T-helper 17 cell (primary cell): ENCODE results near the gene RASSF1. TPM values are rescaled to one million over a fixed set of nuclear protein-coding genes. Genes with fewer than 3 reads are reported as not detected.
A peak's percentile ranks its signal among the peaks of the same experiment; 100 is the strongest.
"Not testable (repeated sequence)": the region's sequence is repeated elsewhere in the genome, so short reads cannot be mapped to it uniquely, and the experiment has no call there.

ENCODE experiments used
- ATAC-seq: fragments of 150-1000 bp; cut with Tn5 transposase; 2 replicates; pipeline ENCODE4 v1.10.0; 2021; ENCODE audit warnings: mild to moderate bottlenecking, moderate library complexity
- DNase-seq, 3 donors: peaks; one replicate each; pipeline versions ENCODE4 v3.0.0 to v3.0.0-alpha.2; 2020 to 2021
- H3K9me3 ChIP-seq: one replicate; pipeline ENCODE4 v1.7.0; 2013; ENCODE audit warnings: low read length, mild to moderate bottlenecking; ENCODE audit not compliant: control insufficient read depth, poor library complexity, severe bottlenecking
- H3K27ac Mint-ChIP-seq: one replicate; pipeline ENCODE4 v1.8.0; 2022; ENCODE audit warnings: mild to moderate bottlenecking, moderate library complexity, mixed read lengths
- H3K27me3 Mint-ChIP-seq: one replicate; pipeline ENCODE4 v1.8.0; 2022; ENCODE audit warnings: mixed read lengths
- H3K36me3 Mint-ChIP-seq: one replicate; pipeline ENCODE4 v1.8.0; 2022; ENCODE audit warnings: low read depth, mixed read lengths
- H3K4me1 Mint-ChIP-seq: one replicate; pipeline ENCODE4 v1.8.0; 2022; ENCODE audit warnings: mild to moderate bottlenecking, mixed read lengths
- H3K4me3 Mint-ChIP-seq: one replicate; pipeline ENCODE4 v1.8.0; 2022; ENCODE audit warnings: mild to moderate bottlenecking, moderate library complexity, mixed read lengths
- total RNA-seq, 4 donors: library from RNA in 2 of 4; stranded (reverse) in 2 of 4; gene quantifications; one replicate each; pipeline ENCODE4 v1.2.3 and lab custom pipeline; 2022 to 2026

The RASSF1 gene
- total RNA-seq, 2 donors from 2014 or later: 83.5 to 105 TPM

DNA sequence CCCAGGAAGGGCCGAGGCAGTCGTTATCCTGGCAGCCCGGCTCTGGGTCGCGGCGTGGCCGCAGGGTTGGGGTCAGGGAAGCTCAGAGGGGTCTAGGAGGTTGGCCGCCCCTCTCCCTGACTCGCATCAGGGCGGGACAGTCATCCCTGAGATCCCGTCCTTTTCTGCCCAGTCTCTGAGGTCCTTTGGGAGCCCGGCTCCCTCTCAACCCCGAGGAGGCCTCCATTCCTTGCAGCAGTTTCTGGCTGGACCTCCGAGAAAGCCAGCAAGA lies 18.6 kb downstream of the RASSF1 start:
- Mint-ChIP-seq H3K4me1 (peaks cover 33% of the 10 kb centered on the region), H3K27ac (no peak overlapping the region), H3K36me3 (no peaks in the 10 kb centered on the region), H3K4me3 (peak overlapping the region; percentile 56), H3K27me3 (no peaks in the 10 kb centered on the region)
- ATAC-seq (no peak), DNase-seq (no peak)
- no peaks in the 10 kb centered on the region for H3K9me3 ChIP-seq

DNA sequence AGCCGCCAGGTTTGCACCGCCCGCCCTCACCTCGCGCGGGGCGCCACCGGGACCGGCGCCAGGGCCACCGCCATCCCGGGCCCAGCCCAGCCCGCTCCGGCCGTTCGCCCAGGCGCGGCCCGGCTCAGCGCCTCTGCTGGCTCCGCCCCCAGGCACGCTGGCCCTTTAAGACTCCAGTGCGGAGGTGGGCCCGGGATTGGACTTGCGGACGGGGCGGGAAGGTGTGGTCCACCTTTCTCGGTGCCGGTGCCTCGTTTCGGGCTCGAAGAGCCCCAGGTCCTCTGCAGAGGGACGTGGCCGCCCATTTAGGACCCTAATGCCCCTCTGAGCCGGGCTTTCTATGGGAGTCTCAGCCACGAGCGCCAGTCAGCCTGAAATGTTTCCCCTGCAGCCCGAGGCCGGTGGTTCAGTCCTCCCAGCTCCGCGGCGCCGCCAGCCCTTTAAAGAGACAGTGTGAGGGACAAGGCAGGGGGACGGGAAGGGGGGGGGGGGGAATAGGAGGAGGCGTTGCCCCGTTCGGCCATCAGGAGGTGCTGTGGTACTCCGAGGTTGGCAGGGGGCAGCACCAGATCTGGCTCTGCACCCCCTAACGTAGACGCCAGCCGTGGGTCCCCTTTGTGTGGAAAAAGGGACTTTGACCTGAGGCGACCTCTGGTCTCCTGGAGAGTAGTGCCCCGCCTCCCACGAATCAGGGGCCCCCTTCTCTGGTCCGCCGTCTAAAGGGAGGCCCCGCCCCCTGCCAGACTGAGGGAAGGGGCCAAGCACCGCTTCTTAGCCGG lies 19.1 kb downstream of the RASSF1 start:
- H3K27ac Mint-ChIP-seq: peak overlapping the region; percentile 59
- peak; percentile 75 for ATAC-seq
- H3K4me1 Mint-ChIP-seq: peaks cover 33% of the 10 kb centered on the region
- DNase-seq: peak; percentile 68 to 69 (median 68)
- no peaks in the 10 kb centered on the region for H3K9me3 ChIP-seq
- peak overlapping the region; percentile 89 for H3K4me3 Mint-ChIP-seq
- H3K27me3 Mint-ChIP-seq: no peaks in the 10 kb centered on the region
- H3K36me3 Mint-ChIP-seq: no peaks in the 10 kb centered on the region

DNA sequence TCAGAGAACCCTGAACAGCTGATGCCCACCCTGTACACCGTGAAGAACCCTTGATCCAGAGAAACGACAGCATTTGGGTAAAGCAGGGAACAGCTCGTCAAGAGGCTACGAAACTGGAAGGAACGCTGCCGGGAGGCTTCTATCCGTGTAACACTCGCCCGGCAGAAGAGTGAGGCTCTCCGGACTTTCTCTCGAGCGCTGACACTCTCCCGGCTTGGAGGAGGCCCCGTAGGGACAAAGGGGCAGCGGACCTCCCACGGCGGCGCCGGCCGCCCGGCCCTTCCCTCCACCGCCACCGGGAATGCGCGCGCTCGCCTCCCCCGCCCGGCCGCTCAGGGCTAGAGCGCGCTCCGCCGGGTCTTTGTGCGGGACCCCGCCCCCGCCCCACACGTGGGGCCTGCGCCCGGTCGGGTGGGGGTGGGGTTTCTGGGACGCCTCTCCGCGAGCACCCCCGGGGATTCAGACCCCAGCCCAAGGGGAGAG lies 19.7 kb downstream of the RASSF1 start:
- H3K9me3 ChIP-seq: no peaks in the 10 kb centered on the region
- Mint-ChIP-seq H3K36me3 (no peaks in the 10 kb centered on the region), H3K4me1 (peaks cover 38% of the 10 kb centered on the region), H3K27ac (peak overlapping the region; percentile 75), H3K27me3 (no peaks in the 10 kb centered on the region), H3K4me3 (peak overlapping the region; percentile 89)
- ATAC-seq: peak; percentile 45
- peak in 2 of 3 donors; percentile 51 to 61 for DNase-seq

DNA sequence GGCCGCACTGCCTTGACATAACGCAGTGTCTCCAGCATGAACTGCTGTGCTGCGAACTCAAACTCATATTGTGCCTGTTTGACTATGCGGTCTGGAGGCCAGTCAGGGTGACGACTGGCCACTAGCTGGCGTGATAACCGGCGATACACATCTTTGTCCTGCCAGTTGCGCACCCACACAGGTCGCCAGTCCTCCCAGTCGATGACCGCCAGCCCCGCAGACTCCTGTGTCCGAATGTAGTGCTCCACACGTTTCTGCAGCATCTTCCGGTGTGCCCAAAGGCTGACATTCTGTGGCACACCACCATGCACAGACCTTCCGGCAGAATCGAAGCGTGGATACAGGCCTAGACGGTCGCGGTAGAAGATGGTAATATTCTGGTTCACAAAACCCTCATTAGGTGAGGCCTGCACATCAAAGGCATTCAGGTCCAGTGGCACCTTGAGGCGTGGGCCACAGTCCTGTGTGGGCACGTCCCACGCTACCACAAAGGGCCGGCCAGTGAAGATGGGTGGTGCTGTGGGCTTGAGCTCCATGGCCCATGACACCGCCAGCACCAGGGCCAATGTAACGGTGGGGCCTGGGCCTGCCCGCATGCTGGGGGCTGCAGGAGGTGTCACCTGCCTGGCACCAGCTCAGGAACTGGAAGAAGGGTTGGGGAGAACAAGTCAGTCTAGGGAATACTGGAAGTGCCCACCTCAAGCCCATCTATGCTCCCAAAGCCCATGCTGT lies 20.6 kb downstream of the RASSF1 start:
- DNase-seq: no peak
- H3K27me3 Mint-ChIP-seq: no peaks in the 10 kb centered on the region

DNA sequence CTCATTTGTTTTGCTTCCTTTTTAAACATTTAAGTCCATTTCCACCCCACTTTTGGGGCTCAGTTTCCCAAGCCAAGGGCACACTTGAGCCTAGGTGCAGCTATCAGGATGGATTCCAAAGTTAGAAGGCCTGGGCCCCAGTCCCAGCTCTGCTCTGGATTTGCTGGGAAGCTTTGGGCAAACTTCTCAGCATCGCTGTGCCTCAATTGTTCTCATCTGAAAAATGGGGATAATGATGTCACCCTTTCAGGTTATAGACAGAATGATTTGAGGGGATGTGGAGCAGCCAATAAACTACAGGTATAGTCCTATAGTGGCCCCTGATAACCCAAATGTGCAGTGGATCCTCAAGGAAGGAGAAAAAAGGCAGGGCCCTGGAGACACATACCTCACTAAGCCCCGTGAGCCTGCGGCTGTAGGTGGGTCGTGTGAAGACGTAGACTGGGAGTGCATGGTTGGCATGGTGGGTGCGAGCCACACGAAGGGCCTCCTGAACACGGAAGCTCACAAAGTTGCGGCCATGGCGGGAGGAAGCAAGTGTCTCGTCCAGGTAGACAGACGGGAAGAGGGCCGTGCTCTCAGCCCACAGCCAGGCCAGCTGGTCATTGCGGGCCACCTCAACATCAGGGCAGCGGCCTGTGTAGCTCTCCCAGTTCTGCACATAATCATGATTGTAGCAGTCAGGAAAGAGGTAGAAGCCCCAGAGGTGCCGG lies 21.3 kb downstream of the RASSF1 start:
- peaks cover 33% of the 10 kb centered on the region for H3K4me1 Mint-ChIP-seq
- no peak overlapping the region for H3K4me3 Mint-ChIP-seq
- no peak overlapping the region for H3K27ac Mint-ChIP-seq
- DNase-seq (no peak), ATAC-seq (no peak)
- H3K9me3 ChIP-seq: no peaks in the 10 kb centered on the region
- no peaks in the 10 kb centered on the region for H3K27me3 Mint-ChIP-seq
- H3K36me3 Mint-ChIP-seq: no peaks in the 10 kb centered on the region

More for the DNA sequence above, 20.6 kb downstream of the RASSF1 start:
- H3K36me3 Mint-ChIP-seq: no peaks in the 10 kb centered on the region
- H3K27ac Mint-ChIP-seq: peak overlapping the region; percentile 75
- no peaks in the 10 kb centered on the region for H3K9me3 ChIP-seq
- no peak for ATAC-seq
- H3K4me1 Mint-ChIP-seq: peaks cover 38% of the 10 kb centered on the region
- peak overlapping the region; percentile 89 for H3K4me3 Mint-ChIP-seq

DNA sequence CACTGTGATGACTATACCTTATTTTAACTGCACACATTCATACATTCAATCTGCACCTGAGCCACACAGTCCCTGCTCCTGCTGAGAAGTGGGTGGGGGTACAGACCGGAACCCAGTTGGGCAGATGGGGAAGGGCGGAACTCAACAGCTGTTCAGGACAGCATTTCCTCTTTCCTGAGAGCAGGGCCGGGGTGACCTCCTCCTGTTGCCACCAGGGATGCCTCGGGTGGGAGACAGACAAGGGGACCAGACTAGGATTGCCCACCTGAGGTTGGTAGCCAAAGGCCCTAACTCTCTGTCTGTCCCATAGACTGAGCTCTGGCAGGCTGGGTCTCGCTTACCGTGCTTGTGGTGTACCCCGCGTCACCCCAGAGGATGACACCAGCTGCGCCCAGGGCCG lies 22.0 kb downstream of the RASSF1 start:
- H3K36me3 Mint-ChIP-seq: no peaks in the 10 kb centered on the region
- no peak overlapping the region for H3K27ac Mint-ChIP-seq
- ATAC-seq: no peak
- peaks cover 33% of the 10 kb centered on the region for H3K4me1 Mint-ChIP-seq
- no peaks in the 10 kb centered on the region for H3K27me3 Mint-ChIP-seq
- H3K4me3 Mint-ChIP-seq: no peak overlapping the region
- DNase-seq: no peak
- H3K9me3 ChIP-seq: no peaks in the 10 kb centered on the region

DNA sequence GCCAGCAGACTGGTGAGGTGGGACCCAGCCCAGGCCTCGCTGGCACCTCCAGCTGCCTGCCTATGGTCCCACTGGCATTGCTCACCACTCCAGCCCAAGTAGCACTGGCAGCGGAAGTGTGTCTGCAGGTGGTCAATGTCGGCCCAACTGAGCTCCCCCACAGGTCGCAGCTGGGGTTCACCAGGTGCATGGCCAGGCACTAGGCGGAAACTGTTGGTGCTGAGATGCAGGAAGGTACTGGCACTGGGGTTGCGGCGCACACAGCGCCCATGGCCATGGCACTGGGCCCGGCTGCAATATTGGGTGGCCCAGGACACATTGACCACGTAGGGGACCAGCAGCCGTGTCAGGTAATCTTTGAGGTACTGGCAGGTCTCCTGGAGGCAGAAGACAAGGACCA lies 22.5 kb downstream of the RASSF1 start:
- Mint-ChIP-seq H3K27ac (no peak overlapping the region), H3K36me3 (no peaks in the 10 kb centered on the region), H3K4me3 (no peak overlapping the region), H3K27me3 (no peaks in the 10 kb centered on the region), H3K4me1 (peaks cover 33% of the 10 kb centered on the region)
- no peak for ATAC-seq
- DNase-seq: no peak
- no peaks in the 10 kb centered on the region for H3K9me3 ChIP-seq

DNA sequence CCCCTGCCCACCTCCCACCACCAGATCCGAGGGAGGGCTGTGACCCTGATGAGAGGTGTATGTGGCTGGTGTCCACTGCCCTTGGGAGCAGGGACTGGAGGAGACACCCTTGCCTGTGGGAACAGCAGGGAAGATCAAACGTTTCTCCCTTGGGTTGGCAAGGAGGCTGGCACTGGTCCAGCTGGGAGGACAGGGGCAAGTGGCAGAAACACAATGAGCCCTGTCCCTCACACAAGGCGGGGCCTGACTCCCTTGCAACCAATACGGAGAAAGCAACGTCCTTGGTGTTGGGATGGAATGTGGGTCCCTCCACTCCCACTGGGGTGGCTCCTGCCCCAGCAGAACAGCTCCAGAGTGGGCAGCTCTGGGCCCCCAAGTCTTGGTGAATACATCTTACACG lies 23.3 kb downstream of the RASSF1 start:
- H3K4me1 Mint-ChIP-seq: peaks cover 32% of the 10 kb centered on the region
- H3K4me3 Mint-ChIP-seq: no peak overlapping the region
- DNase-seq (no peak), ATAC-seq (no peak)
- peak overlapping the region; percentile 99 for H3K27ac Mint-ChIP-seq
- H3K9me3 ChIP-seq: no peaks in the 10 kb centered on the region
- no peaks in the 10 kb centered on the region for H3K27me3 Mint-ChIP-seq
- H3K36me3 Mint-ChIP-seq: no peaks in the 10 kb centered on the region

DNA sequence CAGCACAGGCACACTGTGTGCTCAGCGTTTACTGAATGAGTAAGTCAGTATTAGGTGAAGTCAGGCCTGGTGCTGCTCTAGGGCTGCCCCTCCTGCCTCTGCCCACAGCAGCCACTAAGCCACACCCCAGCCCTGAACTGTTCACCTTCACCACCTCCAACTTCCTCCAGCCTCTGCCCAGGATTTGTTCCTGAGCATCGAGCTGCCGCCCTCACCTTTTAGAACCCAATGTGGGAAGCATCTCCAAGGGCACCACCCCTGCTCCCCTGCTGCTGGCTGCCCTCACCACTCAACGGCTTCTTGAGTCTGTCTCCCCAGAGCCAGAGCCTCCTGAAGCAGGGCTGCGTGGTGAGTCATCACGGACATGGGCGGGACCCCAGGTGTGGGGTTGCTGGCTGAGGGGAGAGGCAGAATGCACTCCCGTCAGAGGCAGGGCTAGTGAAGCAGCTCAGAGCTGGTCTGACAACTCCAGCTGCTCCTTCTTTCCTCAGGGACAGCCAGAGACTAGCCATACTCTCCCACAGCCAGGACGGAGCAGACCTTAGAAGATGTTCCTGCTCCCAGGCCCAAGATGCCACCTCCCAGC lies 23.9 kb downstream of the RASSF1 start:
- peak overlapping the region; percentile 99 for H3K27ac Mint-ChIP-seq
- H3K4me1 Mint-ChIP-seq: peaks cover 32% of the 10 kb centered on the region
- ATAC-seq (peak; percentile 78), DNase-seq (peak; percentile 54 to 71 (median 63))
- H3K4me3 Mint-ChIP-seq: peak overlapping the region; percentile 93
- H3K27me3 Mint-ChIP-seq: no peaks in the 10 kb centered on the region
- H3K9me3 ChIP-seq: no peaks in the 10 kb centered on the region
- H3K36me3 Mint-ChIP-seq: no peaks in the 10 kb centered on the region

DNA sequence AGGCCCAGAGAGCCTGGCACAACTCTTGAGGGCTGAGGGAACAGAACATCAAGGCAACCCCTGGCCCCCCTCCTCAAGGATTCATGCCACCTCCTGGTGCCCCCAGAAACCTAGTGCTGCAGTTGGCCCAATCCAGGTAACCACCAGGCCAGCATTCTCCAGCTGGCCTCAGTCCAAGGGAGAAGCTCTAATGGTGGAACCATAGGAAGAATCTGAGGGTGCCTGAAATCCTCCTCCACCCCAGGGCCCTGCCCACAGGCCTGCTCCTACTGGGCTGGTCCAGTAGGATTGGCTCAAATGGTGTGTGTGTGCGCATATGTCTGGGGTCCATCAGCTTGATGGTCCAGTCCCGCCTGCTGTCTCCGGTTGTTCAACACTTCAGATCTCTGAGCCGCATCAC lies 25.8 kb downstream of the RASSF1 start:
- peaks cover 22% of the 10 kb centered on the region for H3K4me1 Mint-ChIP-seq
- no peak overlapping the region for H3K27ac Mint-ChIP-seq
- no peak overlapping the region for H3K4me3 Mint-ChIP-seq
- no peaks in the 10 kb centered on the region for H3K27me3 Mint-ChIP-seq
- H3K36me3 Mint-ChIP-seq: no peaks in the 10 kb centered on the region
- DNase-seq (no peak), ATAC-seq (no peak)
- no peaks in the 10 kb centered on the region for H3K9me3 ChIP-seq

DNA sequence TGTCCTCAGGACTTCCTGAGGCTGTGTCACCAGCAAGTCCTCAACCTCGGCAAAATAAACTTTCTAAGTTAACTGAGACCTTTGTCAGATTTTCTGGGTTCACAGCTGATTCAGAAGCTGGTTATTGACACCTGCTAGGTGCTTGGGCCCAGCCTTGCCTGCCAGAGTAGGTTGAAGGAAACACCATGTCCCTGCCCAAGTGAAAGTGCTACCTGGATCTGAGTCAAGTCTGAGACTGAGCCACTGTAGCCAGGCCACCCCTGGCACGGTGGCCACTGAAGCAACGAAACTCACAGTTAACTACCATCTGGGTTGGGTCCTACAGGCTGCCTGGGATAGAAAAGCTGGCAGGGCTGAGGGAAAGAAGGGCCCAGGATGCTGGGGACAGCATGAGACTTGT lies 26.3 kb downstream of the RASSF1 start:
- Mint-ChIP-seq H3K4me3 (no peak overlapping the region), H3K27ac (no peak overlapping the region), H3K36me3 (no peaks in the 10 kb centered on the region), H3K4me1 (peaks cover 19% of the 10 kb centered on the region), H3K27me3 (no peaks in the 10 kb centered on the region)
- ATAC-seq (no peak), DNase-seq (no peak)
- no peaks in the 10 kb centered on the region for H3K9me3 ChIP-seq

DNA sequence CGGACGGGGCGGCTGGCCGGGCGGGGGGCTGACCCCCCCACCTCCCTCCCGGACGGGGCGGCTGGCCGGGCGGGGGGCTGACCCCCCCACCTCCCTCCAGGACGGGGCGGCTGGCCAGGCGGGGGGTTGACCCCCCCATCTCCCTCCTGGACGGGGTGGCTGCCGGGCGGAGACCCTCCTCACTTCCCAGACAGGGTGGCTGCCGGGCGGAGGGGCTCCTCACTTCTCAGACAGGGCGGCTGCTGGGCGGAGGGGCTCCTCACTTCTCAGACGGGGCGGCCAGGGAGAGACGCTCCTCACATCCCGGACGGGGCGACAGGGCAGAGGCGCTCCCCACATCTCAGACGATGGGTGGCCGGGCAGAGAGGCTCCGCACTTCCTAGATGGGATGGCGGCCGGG lies 28.6 kb downstream of the RASSF1 start:
- not testable (repeated sequence) for H3K27ac Mint-ChIP-seq

DNA sequence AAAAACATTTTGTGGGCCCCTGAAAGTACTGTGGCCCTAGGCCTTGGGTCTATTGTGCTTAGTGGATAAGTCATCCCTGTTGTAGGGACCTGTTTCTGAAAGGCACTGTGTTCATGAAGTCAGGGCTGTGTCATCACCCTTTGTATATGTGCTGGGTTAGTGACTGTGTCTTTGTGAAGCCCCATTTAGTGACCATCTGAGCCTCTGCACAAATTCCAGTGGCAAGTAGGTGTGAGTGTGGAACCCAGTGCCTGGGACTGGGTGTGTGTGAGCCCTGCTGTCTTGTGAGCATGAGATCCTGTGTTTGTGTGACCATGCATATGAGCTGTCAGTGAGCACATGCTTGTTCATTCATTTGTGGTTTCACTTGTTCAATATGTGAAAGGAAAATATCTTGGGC lies 36.0 kb downstream of the RASSF1 start:
- no peak for ATAC-seq
- peaks cover 11% of the 10 kb centered on the region for H3K4me1 Mint-ChIP-seq
- no peak overlapping the region for H3K4me3 Mint-ChIP-seq
- no peaks in the 10 kb centered on the region for H3K9me3 ChIP-seq
- DNase-seq: no peak
- H3K27ac Mint-ChIP-seq: no peak overlapping the region
- H3K36me3 Mint-ChIP-seq: no peaks in the 10 kb centered on the region
- H3K27me3 Mint-ChIP-seq: no peaks in the 10 kb centered on the region

More for the DNA sequence above, 28.6 kb downstream of the RASSF1 start:
- ATAC-seq, H3K27me3 Mint-ChIP-seq, H3K36me3 Mint-ChIP-seq, H3K9me3 ChIP-seq, DNase-seq, H3K4me3 Mint-ChIP-seq: not testable (repeated sequence)
- H3K4me1 Mint-ChIP-seq: peaks cover 13% of the 10 kb centered on the region
